Activated CD8-positive, alpha-beta memory T cell treated with anti-CD3 and anti-CD28 coated beads, Interleukin-2, amount 10 ng/mL, durations not matched to agents 7 days and 5 days (primary cell): ENCODE measurements around the gene SRPRB. TPM values are rescaled to one million over a fixed set of nuclear protein-coding genes. Genes with fewer than 3 reads are reported as not detected.

Experiments used
- ATAC-seq: fragments of 150-1000 bp; cut with Tn5 transposase; one replicate; pipeline ENCODE4 v1.10.0; 2021; ENCODE audit warnings: moderate library complexity
- CTCF ChIA-PET: fragments of 350-600 bp; sonication (Branson Sonifier 250); formaldehyde crosslinking; loops from one replicate; lab custom pipeline; 2021; ENCODE audit warnings: antibody characterized with exemption; lab: Charles Lee
- DNase-seq: peaks from one replicate; pipeline ENCODE4 v3.0.0-alpha.2; 2020
- H3K27ac Mint-ChIP-seq: one replicate; pipeline ENCODE4 v1.8.0; 2021; ENCODE audit warnings: mild to moderate bottlenecking, mixed read lengths
- H3K27me3 Mint-ChIP-seq: one replicate; pipeline ENCODE4 v1.8.0; 2021; ENCODE audit warnings: mixed read lengths
- H3K36me3 Mint-ChIP-seq: one replicate; pipeline ENCODE4 v1.8.0; 2021; ENCODE audit warnings: mild to moderate bottlenecking, mixed read lengths
- H3K4me1 Mint-ChIP-seq: one replicate; pipeline ENCODE4 v1.8.0; 2021; ENCODE audit warnings: mixed read lengths
- H3K4me3 Mint-ChIP-seq: one replicate; pipeline ENCODE4 v1.8.0; 2021; ENCODE audit warnings: mild to moderate bottlenecking, moderate library complexity, mixed read lengths
- H3K9me3 Mint-ChIP-seq: one replicate; pipeline ENCODE4 v1.8.0; 2022; ENCODE audit warnings: low read depth, mixed read lengths
- total RNA-seq, 2 experiments: library from RNA; stranded (reverse); gene quantifications; one replicate each; pipeline ENCODE4 v1.2.3, GENCODE V29; 2021

Gene SRPRB
- total RNA-seq, 2 experiments from 2014 or later, result 44.2 to 61.3 TPM

DNA sequence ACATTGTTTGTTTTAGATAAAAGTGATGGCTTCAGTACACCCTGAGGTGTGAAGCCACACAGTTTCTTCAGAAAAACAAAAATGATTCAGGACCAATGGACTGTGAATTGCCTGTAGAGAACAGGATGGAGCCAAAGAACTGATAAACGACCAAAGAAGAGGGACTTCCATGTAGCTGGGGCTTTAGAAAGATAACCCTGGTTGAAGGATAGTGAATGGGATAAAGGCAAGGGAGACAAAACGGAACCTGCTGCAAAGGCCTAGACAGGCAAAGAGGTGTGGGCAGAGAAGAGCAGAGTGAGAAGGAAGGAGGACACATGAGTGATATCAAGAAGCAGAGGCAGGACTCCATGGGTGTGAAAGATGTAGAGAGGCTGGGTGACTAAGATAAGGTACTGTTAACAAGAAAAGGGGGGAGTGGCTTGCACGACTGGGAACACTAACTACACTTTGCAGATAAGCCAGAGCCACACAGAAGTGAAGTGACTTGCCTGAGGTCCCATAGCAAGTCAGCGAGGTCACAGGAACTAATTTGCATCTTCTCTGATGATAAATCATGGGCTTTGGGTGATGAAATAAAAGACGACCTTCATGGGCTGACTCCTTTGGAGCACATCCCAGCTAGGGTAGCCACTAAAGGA, 45.8 kb downstream of the SRPRB start:
- Mint-ChIP-seq H3K9me3 (no peaks in the 10 kb centered on the region), H3K4me1 (peaks cover 38% of the 10 kb centered on the region), H3K4me3 (no peak overlapping the region), H3K36me3 (no peaks in the 10 kb centered on the region), H3K27me3 (peaks cover 6% of the 10 kb centered on the region), H3K27ac (no peak overlapping the region)
- CTCF ChIA-PET, result no interaction called here
- ATAC-seq (peak; percentile 58), DNase-seq (no peak)

- CTCF ChIA-PET, result no interaction called here
- Mint-ChIP-seq H3K9me3 (no peaks in the 10 kb centered on the region), H3K27me3 (peaks cover 4% of the 10 kb centered on the region), H3K4me1 (peaks cover 40% of the 10 kb centered on the region), H3K36me3 (no peaks in the 10 kb centered on the region), H3K27ac (no peak overlapping the region), H3K4me3 (no peak overlapping the region)
- DNase-seq, result no peak
- ATAC-seq, result no peak
Observed at GRCh38 chr3:133851931-133852330, 46.3 kb downstream of the SRPRB start.

- H3K4me1 Mint-ChIP-seq, result peaks cover 48% of the 10 kb centered on the region
- CTCF ChIA-PET, result no interaction called here
- H3K36me3 Mint-ChIP-seq, result no peaks in the 10 kb centered on the region
- H3K27ac Mint-ChIP-seq, result no peak overlapping the region
- ATAC-seq (no peak), DNase-seq (no peak)
- H3K4me3 Mint-ChIP-seq, result no peak overlapping the region
- no peaks in the 10 kb centered on the region for H3K9me3 Mint-ChIP-seq
- H3K27me3 Mint-ChIP-seq, result no peaks in the 10 kb centered on the region
Observed at GRCh38 chr3:133853063-133853924, 47.7 kb downstream of the SRPRB start.

- peaks cover 48% of the 10 kb centered on the region for H3K4me1 Mint-ChIP-seq
- H3K9me3 Mint-ChIP-seq, result no peaks in the 10 kb centered on the region
- H3K27ac Mint-ChIP-seq, result no peak overlapping the region
- no peak for ATAC-seq
- H3K36me3 Mint-ChIP-seq, result no peaks in the 10 kb centered on the region
- CTCF ChIA-PET, result no interaction called here
- H3K4me3 Mint-ChIP-seq, result no peak overlapping the region
- DNase-seq, result no peak
- no peaks in the 10 kb centered on the region for H3K27me3 Mint-ChIP-seq
Observed at GRCh38 chr3:133853925-133854227, 48.3 kb downstream of the SRPRB start.

DNA sequence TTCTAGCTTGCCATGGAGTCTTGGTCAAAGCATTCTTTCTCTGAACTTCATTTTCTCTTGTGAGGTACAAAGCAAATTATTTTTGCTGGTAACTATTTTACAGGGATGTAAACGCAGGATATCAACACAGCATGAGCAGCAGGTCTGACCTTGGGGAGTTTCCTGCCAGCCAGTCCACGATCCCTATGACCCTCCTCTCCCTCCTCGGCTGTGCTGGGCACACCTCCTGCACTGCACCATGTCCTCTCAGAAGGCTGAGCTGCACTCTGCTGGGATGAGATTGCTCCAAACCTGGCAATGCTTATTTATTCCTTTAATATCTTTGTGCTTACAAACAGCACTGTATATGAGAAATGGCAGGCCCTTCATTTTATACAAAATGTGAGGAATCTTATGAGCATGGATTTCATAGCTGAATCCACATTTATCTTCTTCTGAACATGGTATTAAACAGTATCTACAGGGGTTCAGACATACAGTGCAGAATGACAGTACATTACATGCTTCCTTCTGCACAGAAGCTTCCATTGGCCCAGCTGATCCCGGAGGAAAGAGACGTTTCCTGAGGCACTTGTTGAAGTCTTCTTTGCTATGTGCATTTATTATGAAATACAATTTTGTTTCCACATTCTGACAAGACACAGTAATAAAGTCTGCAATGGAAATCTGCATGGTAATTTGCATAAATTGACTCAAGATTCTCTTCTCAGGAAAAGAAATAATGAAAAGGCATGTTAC, 48.8 kb downstream of the SRPRB start:
- CTCF ChIA-PET, result no interaction called here

GRCh38 chr3:133855002-133855370, 49.4 kb downstream of the SRPRB start:
- Mint-ChIP-seq H3K27me3 (no peaks in the 10 kb centered on the region), H3K36me3 (no peaks in the 10 kb centered on the region), H3K9me3 (no peaks in the 10 kb centered on the region), H3K4me3 (no peak overlapping the region), H3K27ac (no peak overlapping the region), H3K4me1 (peaks cover 37% of the 10 kb centered on the region)
- CTCF ChIA-PET, result no interaction called here
- ATAC-seq, result no peak
- DNase-seq, result no peak

More for the DNA sequence above, 48.8 kb downstream of the SRPRB start:
- ATAC-seq (no peak), DNase-seq (no peak)
- Mint-ChIP-seq H3K27me3 (no peaks in the 10 kb centered on the region), H3K27ac (no peak overlapping the region), H3K9me3 (no peaks in the 10 kb centered on the region), H3K4me1 (peaks cover 43% of the 10 kb centered on the region), H3K4me3 (no peak overlapping the region), H3K36me3 (no peaks in the 10 kb centered on the region)

- peaks cover 30% of the 10 kb centered on the region for H3K4me1 Mint-ChIP-seq
Observed at GRCh38 chr3:133855772-133856171, 50.2 kb downstream of the SRPRB start.

GRCh38 chr3:133856316-133856715, 50.7 kb downstream of the SRPRB start:
- H3K27me3 Mint-ChIP-seq, result no peaks in the 10 kb centered on the region
- H3K36me3 Mint-ChIP-seq, result no peaks in the 10 kb centered on the region
- H3K4me1 Mint-ChIP-seq, result peaks cover 26% of the 10 kb centered on the region
- DNase-seq, result no peak
- H3K27ac Mint-ChIP-seq, result no peak overlapping the region
- no peaks in the 10 kb centered on the region for H3K9me3 Mint-ChIP-seq
- no peak overlapping the region for H3K4me3 Mint-ChIP-seq
- no peak for ATAC-seq
- CTCF ChIA-PET, result no interaction called here

More at GRCh38 chr3:133855772-133856171, 50.2 kb downstream of the SRPRB start:
- H3K4me3 Mint-ChIP-seq, result no peak overlapping the region
- no peaks in the 10 kb centered on the region for H3K36me3 Mint-ChIP-seq
- no peak for ATAC-seq
- H3K27ac Mint-ChIP-seq, result no peak overlapping the region
- CTCF ChIA-PET, result no interaction called here
- H3K9me3 Mint-ChIP-seq, result no peaks in the 10 kb centered on the region
- no peaks in the 10 kb centered on the region for H3K27me3 Mint-ChIP-seq
- DNase-seq, result no peak

GRCh38 chr3:133857767-133858166, 52.2 kb downstream of the SRPRB start:
- CTCF ChIA-PET, result no interaction called here
- H3K27ac Mint-ChIP-seq, result peak overlapping the region; percentile 45
- ATAC-seq, result peak; percentile 55

DNA sequence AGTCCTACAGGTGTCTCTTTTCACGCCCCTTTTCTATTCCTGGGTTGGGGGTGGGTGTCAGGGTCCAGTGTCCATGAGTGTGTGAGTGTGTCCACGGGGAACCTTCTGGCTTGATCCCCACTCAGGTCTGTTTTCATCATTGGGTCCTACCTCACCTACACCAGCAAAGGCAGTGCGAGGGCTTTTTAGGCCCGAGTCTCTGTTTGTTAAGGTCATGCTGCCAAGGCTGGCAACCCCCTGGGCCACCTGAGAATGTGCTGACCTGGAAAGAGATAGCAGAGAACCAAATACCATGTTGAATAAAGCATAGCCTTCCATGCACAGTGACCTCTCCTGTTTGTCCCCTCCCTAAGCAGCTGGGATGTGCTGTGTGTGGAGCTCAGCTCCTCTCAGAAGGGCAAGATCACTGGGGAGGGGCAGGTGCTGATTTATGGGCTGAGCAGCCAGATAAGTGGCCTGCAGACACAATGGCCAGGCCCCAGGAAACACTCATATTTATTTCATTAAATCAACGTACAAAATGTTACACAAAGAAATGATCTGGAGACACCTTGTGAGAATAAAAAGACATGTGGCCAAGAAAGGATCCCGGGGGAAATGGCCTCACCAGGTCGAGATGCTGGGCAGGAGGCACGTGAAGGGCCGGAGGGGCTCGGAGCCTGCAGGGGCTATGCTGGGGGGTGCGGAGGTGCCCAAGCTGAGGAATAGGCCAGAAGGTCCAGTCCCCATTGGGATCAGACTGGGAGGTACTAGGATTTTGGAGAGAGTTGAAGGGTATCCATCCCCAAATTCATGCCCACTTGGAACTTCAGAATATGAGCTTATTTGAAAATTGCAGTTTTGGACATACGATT, 54.0 kb downstream of the SRPRB start:
- H3K4me1 Mint-ChIP-seq, result peaks cover 16% of the 10 kb centered on the region
- H3K27ac Mint-ChIP-seq, result no peak overlapping the region
- no peaks in the 10 kb centered on the region for H3K9me3 Mint-ChIP-seq

More at GRCh38 chr3:133857767-133858166, 52.2 kb downstream of the SRPRB start:
- H3K27me3 Mint-ChIP-seq, result no peaks in the 10 kb centered on the region
- H3K4me3 Mint-ChIP-seq, result no peak overlapping the region
- DNase-seq, result no peak
- H3K9me3 Mint-ChIP-seq, result no peaks in the 10 kb centered on the region
- no peaks in the 10 kb centered on the region for H3K36me3 Mint-ChIP-seq
- peaks cover 18% of the 10 kb centered on the region for H3K4me1 Mint-ChIP-seq

GRCh38 chr3:133860519-133860918, 54.9 kb downstream of the SRPRB start:
- H3K9me3 Mint-ChIP-seq, result no peaks in the 10 kb centered on the region
- no peak overlapping the region for H3K27ac Mint-ChIP-seq

More for the DNA sequence above, 54.0 kb downstream of the SRPRB start:
- CTCF ChIA-PET, result no interaction called here
- Mint-ChIP-seq H3K4me3 (no peak overlapping the region), H3K27me3 (no peaks in the 10 kb centered on the region), H3K36me3 (no peaks in the 10 kb centered on the region)
- no peak for DNase-seq
- ATAC-seq, result no peak

GRCh38 chr3:133862161-133862560, 56.5 kb downstream of the SRPRB start:
- CTCF ChIA-PET, result no interaction called here
- Mint-ChIP-seq H3K27ac (no peak overlapping the region), H3K4me1 (peaks cover 7% of the 10 kb centered on the region), H3K36me3 (no peaks in the 10 kb centered on the region), H3K27me3 (no peaks in the 10 kb centered on the region), H3K9me3 (no peaks in the 10 kb centered on the region), H3K4me3 (no peak overlapping the region)
- ATAC-seq, result no peak
- no peak for DNase-seq

More at GRCh38 chr3:133860519-133860918, 54.9 kb downstream of the SRPRB start:
- Mint-ChIP-seq H3K27me3 (no peaks in the 10 kb centered on the region), H3K36me3 (no peaks in the 10 kb centered on the region), H3K4me3 (no peak overlapping the region), H3K4me1 (peaks cover 16% of the 10 kb centered on the region)
- ATAC-seq (no peak), DNase-seq (no peak)
- CTCF ChIA-PET, result no interaction called here

GRCh38 chr3:133863911-133864310, 58.3 kb downstream of the SRPRB start:
- Mint-ChIP-seq H3K4me1 (no peaks in the 10 kb centered on the region), H3K36me3 (no peaks in the 10 kb centered on the region), H3K4me3 (no peak overlapping the region), H3K27ac (no peak overlapping the region), H3K9me3 (no peaks in the 10 kb centered on the region), H3K27me3 (peaks cover 8% of the 10 kb centered on the region)
- CTCF ChIA-PET, result interaction anchor here (0.7 kb wide), 1 partner anchor 171 kb away, joined by 3 read pairs; no protein-coding TSS in a partner anchor
- no peak for ATAC-seq
- DNase-seq, result no peak
